Keratinocyte (primary cell): ENCODE results near the gene UNC119B. TPM values are rescaled to one million over a fixed set of nuclear protein-coding genes. Genes with fewer than 3 reads are reported as not detected.

Experiments used
- DNase-seq: peaks from one replicate; pipeline ENCODE4 v3.0.0-alpha.2; 2011; ENCODE audit warnings: low read depth, missing footprints, low spot score
- FAIRE-seq: peaks from 2 replicates; lab custom pipeline; 2011; peaks lifted over from hg19 to GRCh38; lab: Jason Lieb, UNC
- H2AFZ ChIP-seq: 2 replicates; pipeline ENCODE4 v1.6.0; 2012; ENCODE audit warnings: low read length, control low read depth, inconsistent platforms; ENCODE audit not compliant: control insufficient read depth
- H3K27ac ChIP-seq: 2 replicates; pipeline ENCODE4 v1.5.1; 2011; ENCODE audit warnings: low read length; ENCODE audit not compliant: control insufficient read depth, insufficient read depth
- H3K27me3 ChIP-seq: 3 replicates; pipeline ENCODE4 v1.6.0; 2011; ENCODE audit warnings: low read length; ENCODE audit not compliant: control insufficient read depth, insufficient read depth; ENCODE audit errors: extremely low read depth
- H3K36me3 ChIP-seq, 2 experiments: 2 replicates in 1 of 2; 3 replicates in 1 of 2; pipeline ENCODE4 v1.5.1; 2011; ENCODE audit warnings: low read length in 2 of 2, mild to moderate bottlenecking in 1 of 2; ENCODE audit not compliant: control insufficient read depth in 2 of 2, insufficient read depth in 2 of 2; ENCODE audit errors: extremely low read depth in 1 of 2
- H3K4me1 ChIP-seq: 3 replicates; pipeline ENCODE4 v1.5.1; 2011; ENCODE audit warnings: low read length; ENCODE audit not compliant: control insufficient read depth, insufficient read depth; ENCODE audit errors: extremely low read depth
- H3K4me2 ChIP-seq: 3 replicates; pipeline ENCODE4 v1.6.0; 2011; ENCODE audit warnings: low read depth, low read length; ENCODE audit not compliant: control insufficient read depth, insufficient read depth; ENCODE audit errors: extremely low read depth
- H3K4me3 ChIP-seq, 3 experiments: fragments of 200-600 bp in 1 of 3; sonication (generic) in 1 of 3; 2 replicates in 2 of 3; 3 replicates in 1 of 3; pipeline ENCODE4 v1.5.1; 2011 to 2016; ENCODE audit warnings: low read length in 3 of 3, mild to moderate bottlenecking in 3 of 3, control low read depth in 2 of 3, inconsistent platforms in 1 of 3, low read depth in 1 of 3, mixed read lengths in 1 of 3, mixed run types in 1 of 3, moderate library complexity in 1 of 3; ENCODE audit not compliant: control insufficient read depth in 2 of 3, insufficient read depth in 2 of 3; ENCODE audit errors: extremely low read depth in 1 of 3
- H3K79me2 ChIP-seq: 2 replicates; pipeline ENCODE4 v1.6.0; 2012; ENCODE audit warnings: low read length; ENCODE audit not compliant: control insufficient read depth, insufficient read depth
- H3K9ac ChIP-seq: 3 replicates; pipeline ENCODE4 v1.6.0; 2011; ENCODE audit warnings: low read length; ENCODE audit not compliant: control insufficient read depth, insufficient read depth; ENCODE audit errors: extremely low read depth
- H3K9me1 ChIP-seq: 3 replicates; pipeline ENCODE4 v1.6.0; 2011; ENCODE audit warnings: low read length; ENCODE audit not compliant: control insufficient read depth, insufficient read depth; ENCODE audit errors: extremely low read depth
- H3K9me3 ChIP-seq: 2 replicates; pipeline ENCODE4 v1.5.1; 2012; ENCODE audit warnings: low read depth, low read length; ENCODE audit not compliant: control insufficient read depth
- H4K20me1 ChIP-seq: 3 replicates; pipeline ENCODE4 v1.6.0; 2011; ENCODE audit warnings: low read length; ENCODE audit not compliant: control insufficient read depth, insufficient read depth; ENCODE audit errors: extremely low read depth
- EZH2 ChIP-seq: IDR thresholded peaks from one replicate; pipeline ENCODE4 v1.6.1; 2012; ENCODE audit warnings: inconsistent platforms, mild to moderate bottlenecking, low read length, moderate library complexity
- dilution Hi-C: fragments of 300-500 bp; cut with MboI; formaldehyde crosslinking; loops from one replicate; pipeline ENCODE4 v1.7.0; 2020; ENCODE audit warnings: low sequenced_read_pairs; ENCODE audit not compliant: extremely low pct_ligation_motif_present
- polyA plus RNA-seq, 5 experiments: library from polyadenylated mRNA; depleted of rRNA in 3 of 5; stranded (reverse) in 3 of 5; stranded (forward) in 1 of 5; unstranded in 1 of 5; fragments of >200 nt; gene quantifications; 1 replicate in 1 of 5; 2 replicates in 3 of 5; 3 replicates in 1 of 5; pipeline versions ENCODE4 v1.2.1 to v1.2.3, GENCODE V29; 2011 to 2012; ENCODE audit warnings: missing spikeins in 2 of 5, low read depth in 1 of 5, low replicate concordance in 1 of 5
- TF ChIP-seq, protein P1 (sequence below), 3 experiments: IDR thresholded peaks in 1 of 3; conservative IDR thresholded peaks in 1 of 3; optimal IDR thresholded peaks in 1 of 3; 2 replicates in 2 of 3; 3 replicates in 1 of 3; pipeline versions ENCODE3 to v1.5.1; 2011; ENCODE audit warnings: low read length in 3 of 3, mild to moderate bottlenecking in 3 of 3, moderate library complexity in 2 of 3, control low read depth in 1 of 3, inconsistent platforms in 1 of 3; ENCODE audit not compliant: insufficient read depth in 2 of 3; ENCODE audit errors: extremely low read depth in 1 of 3

Gene UNC119B
- polyA plus RNA-seq, 1 donor (not counting 4 experiments of a cell fraction or from before 2014, with no cell fraction given): 22.0 TPM

DNA sequence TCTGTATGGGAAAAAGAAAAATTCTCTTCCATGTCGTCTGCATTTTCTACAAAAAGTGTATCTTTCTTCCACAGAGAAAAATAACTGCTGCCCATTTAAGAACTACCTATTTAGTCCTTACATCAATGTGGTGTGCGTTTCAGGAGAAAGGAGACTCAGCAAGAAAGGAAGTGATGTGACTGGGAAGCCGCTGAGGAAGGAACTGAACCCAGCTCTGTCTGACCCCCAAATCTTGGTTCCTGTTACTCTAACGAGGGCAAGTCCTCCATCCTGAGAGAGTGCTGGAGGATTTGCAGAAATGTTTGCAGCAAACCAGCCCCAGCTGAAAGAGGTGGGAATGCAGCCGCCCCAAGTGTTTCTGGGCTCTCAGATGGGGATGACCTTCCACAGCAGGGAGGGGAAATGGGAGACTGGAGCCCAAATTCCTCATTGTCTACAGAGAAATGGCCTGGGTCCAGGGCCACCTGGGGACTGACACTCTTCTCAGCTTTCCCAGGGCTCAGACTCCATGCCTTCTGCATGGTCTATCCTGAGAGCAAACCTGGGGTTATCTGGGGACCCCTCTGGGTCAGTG is 30.0 kb upstream of the UNC119B start:
- dilution Hi-C loops: no loop called here
- Histone ChIP-seq H3K27ac (no peak overlapping the region), H3K36me3 (no peaks in the 10 kb centered on the region), H3K4me1 (peaks cover 16% of the 10 kb centered on the region), H4K20me1 (no peaks in the 10 kb centered on the region), H3K27me3 (no peaks in the 10 kb centered on the region), H3K9me3 (no peaks in the 10 kb centered on the region), H2AFZ (no peak overlapping the region), H3K4me3 (no peak overlapping the region), H3K79me2 (no peaks in the 10 kb centered on the region), H3K9me1 (no peaks in the 10 kb centered on the region), H3K4me2 (no peak overlapping the region), H3K9ac (no peak overlapping the region)
- TF ChIP-seq EZH2: no peak
- DNase-seq: no peak
- FAIRE-seq: no peak

DNA sequence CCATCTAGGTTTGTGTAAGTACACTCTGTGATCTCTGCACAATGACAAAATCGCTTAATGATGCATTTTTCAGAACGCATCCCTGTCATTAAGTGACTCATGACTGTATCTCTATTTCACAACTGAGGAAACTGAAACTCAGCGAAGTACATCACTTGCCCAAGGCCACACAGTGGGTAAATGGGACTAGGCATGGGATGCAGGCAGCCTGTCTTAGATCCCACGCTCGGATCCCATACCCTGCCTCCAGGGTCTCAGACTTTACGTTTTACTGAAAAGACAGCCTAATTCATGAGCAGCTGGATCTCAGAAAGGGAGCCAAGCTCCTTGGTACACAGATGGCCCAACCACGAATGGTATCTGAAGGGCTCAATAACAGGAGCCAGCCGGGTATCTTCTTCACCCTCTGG is 25.7 kb upstream of the UNC119B start:
- Histone ChIP-seq H3K9me1 (no peaks in the 10 kb centered on the region), H3K4me2 (no peak overlapping the region), H3K36me3 (no peaks in the 10 kb centered on the region), H3K9ac (no peak overlapping the region), H3K27ac (peak overlapping the region; percentile 7), H3K79me2 (peaks cover 26% of the 10 kb centered on the region), H3K4me3 (no peak overlapping the region), H3K27me3 (no peaks in the 10 kb centered on the region), H2AFZ (no peak overlapping the region), H4K20me1 (peaks cover 5% of the 10 kb centered on the region), H3K9me3 (no peaks in the 10 kb centered on the region), H3K4me1 (peaks cover 18% of the 10 kb centered on the region)
- TF ChIP-seq, protein P1, sequence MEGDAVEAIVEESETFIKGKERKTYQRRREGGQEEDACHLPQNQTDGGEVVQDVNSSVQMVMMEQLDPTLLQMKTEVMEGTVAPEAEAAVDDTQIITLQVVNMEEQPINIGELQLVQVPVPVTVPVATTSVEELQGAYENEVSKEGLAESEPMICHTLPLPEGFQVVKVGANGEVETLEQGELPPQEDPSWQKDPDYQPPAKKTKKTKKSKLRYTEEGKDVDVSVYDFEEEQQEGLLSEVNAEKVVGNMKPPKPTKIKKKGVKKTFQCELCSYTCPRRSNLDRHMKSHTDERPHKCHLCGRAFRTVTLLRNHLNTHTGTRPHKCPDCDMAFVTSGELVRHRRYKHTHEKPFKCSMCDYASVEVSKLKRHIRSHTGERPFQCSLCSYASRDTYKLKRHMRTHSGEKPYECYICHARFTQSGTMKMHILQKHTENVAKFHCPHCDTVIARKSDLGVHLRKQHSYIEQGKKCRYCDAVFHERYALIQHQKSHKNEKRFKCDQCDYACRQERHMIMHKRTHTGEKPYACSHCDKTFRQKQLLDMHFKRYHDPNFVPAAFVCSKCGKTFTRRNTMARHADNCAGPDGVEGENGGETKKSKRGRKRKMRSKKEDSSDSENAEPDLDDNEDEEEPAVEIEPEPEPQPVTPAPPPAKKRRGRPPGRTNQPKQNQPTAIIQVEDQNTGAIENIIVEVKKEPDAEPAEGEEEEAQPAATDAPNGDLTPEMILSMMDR (optimal IDR thresholded peaks at IDR 0.05 in 1 of 3, IDR thresholded peaks at IDR 0.05 in 1 of 3, conservative IDR thresholded peaks at IDR 0.05 in 1 of 3; ENCODE audit: extremely low read depth in 1 of 3, insufficient read depth in 2 of 3, low read length in 3 of 3): no peak
- no peak for TF ChIP-seq EZH2
- dilution Hi-C loops: no loop called here
- DNase-seq (peak; percentile 21), FAIRE-seq (peak; percentile 32)

DNA sequence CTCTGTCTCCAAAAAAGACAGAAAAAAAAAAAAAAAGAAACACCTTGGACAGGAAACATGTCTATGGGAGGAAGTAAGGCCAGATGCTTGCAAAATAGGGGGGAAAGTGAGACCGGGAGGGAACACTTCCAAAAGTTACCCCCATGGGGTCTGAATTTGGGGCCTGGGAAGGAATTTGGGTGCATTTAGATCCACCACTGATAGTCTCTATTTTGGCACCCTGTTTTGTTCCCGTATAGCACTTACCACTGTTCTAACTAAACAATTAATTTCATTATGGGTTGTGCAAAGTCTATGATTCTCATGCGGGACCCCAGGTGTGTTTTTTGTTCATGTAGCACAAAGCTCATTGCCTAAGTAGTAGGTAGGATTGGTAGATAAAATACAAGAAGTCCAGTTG is 24.7 kb upstream of the UNC119B start:
- H3K4me2 ChIP-seq: no peak overlapping the region
- H2AFZ ChIP-seq: no peak overlapping the region
- H3K27ac ChIP-seq: no peak overlapping the region
- peaks cover 22% of the 10 kb centered on the region for H3K4me1 ChIP-seq
- no peaks in the 10 kb centered on the region for H3K9me1 ChIP-seq
- dilution Hi-C loops: no loop called here
- H3K27me3 ChIP-seq: no peaks in the 10 kb centered on the region
- no peaks in the 10 kb centered on the region for H3K36me3 ChIP-seq
- TF ChIP-seq, protein P1 (optimal IDR thresholded peaks at IDR 0.05 in 1 of 3, IDR thresholded peaks at IDR 0.05 in 1 of 3, conservative IDR thresholded peaks at IDR 0.05 in 1 of 3; ENCODE audit: extremely low read depth in 1 of 3, insufficient read depth in 2 of 3, low read length in 3 of 3): no peak
- no peak for TF ChIP-seq EZH2
- FAIRE-seq (no peak), DNase-seq (no peak)
- H4K20me1 ChIP-seq: peaks cover 11% of the 10 kb centered on the region
- no peak overlapping the region for H3K9ac ChIP-seq
- no peak overlapping the region for H3K4me3 ChIP-seq
- peaks cover 35% of the 10 kb centered on the region for H3K79me2 ChIP-seq
- H3K9me3 ChIP-seq: no peaks in the 10 kb centered on the region
